C4-2B (cell line): ENCODE measurements around the gene BBX.

ENCODE experiments used
- ZFX ChIP-seq: fragments of 450-650 bp; IDR thresholded peaks from 2 replicates; pipeline ENCODE4 v1.6.1; 2017
- TF ChIP-seq, protein P1 (sequence below): fragments of 450-650 bp; conservative IDR thresholded peaks from 2 replicates; pipeline ENCODE4 v1.5.1; 2017; ENCODE audit warnings: mild to moderate bottlenecking

DNA sequence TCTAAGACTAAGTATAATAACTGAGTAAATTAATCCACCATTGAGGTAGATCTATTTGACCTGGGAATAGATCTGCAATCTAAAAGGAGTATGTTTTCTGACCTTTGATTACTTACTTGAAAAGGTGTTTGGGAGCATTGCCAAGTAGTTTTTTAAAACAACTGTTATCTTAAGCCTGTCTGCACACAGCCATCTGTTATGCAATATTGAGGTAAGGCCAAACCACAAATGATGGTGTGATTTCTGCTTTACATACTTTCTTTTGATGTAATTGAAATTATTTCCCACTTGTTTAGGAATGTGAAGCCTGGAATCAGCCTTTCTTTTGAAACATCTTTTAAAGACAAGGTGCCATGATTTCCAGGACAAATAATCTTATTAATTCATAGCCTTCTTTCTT, 274.0 kb downstream of the BBX start:
- TF ChIP-seq, protein P1, sequence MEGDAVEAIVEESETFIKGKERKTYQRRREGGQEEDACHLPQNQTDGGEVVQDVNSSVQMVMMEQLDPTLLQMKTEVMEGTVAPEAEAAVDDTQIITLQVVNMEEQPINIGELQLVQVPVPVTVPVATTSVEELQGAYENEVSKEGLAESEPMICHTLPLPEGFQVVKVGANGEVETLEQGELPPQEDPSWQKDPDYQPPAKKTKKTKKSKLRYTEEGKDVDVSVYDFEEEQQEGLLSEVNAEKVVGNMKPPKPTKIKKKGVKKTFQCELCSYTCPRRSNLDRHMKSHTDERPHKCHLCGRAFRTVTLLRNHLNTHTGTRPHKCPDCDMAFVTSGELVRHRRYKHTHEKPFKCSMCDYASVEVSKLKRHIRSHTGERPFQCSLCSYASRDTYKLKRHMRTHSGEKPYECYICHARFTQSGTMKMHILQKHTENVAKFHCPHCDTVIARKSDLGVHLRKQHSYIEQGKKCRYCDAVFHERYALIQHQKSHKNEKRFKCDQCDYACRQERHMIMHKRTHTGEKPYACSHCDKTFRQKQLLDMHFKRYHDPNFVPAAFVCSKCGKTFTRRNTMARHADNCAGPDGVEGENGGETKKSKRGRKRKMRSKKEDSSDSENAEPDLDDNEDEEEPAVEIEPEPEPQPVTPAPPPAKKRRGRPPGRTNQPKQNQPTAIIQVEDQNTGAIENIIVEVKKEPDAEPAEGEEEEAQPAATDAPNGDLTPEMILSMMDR, result no peak
- no peak for TF ChIP-seq ZFX
